ENCODE measurements around the gene IL4R. TPM values are rescaled to one million over a fixed set of nuclear protein-coding genes. Genes with fewer than 3 reads are reported as not detected.

The IL4R gene
- total and polyA plus RNA-seq, 2 experiments from 2014 or later: 6.4 to 17.6 TPM

GRCh38 chr16:27355610-27356009, 41.8 kb downstream of the IL4R start:
- 0 out of 2 replicates have a peak, but pooled peaks cover 3% of the 10 kb centered on the region for H3K36me3 ChIP-seq (ENCODE audit: insufficient read depth)
- peak; percentile 81 for DNase-seq (ENCODE audit: low spot score)
- H3K36me3 Mint-ChIP-seq (ENCODE audit: low read depth): peaks cover 65% of the 10 kb centered on the region

GRCh38 chr16:27356794-27357193, 43.0 kb downstream of the IL4R start:
- Histone ChIP-seq H3K79me2 (replicated peaks; ENCODE audit: insufficient read depth) (no peaks in the 10 kb centered on the region), H2AFZ (no peak overlapping the region), H3F3A (replicated peaks; ENCODE audit: low read depth) (no peaks in the 10 kb centered on the region), H3K9me2 (ENCODE audit: insufficient read depth) (no peaks in the 10 kb centered on the region), H3K4me1 (ENCODE audit: insufficient read depth) (no peaks in the 10 kb centered on the region), H3K36me3 (ENCODE audit: insufficient read depth) (0 out of 2 replicates have a peak, but pooled peaks cover 3% of the 10 kb centered on the region), H3K27ac (ENCODE audit: low read depth) (no peak overlapping the region), H3K27me3 (ENCODE audit: insufficient read depth) (no peaks in the 10 kb centered on the region), H4K20me1 (replicated peaks; ENCODE audit: insufficient read depth) (no peaks in the 10 kb centered on the region), H3K4me3 (no peak overlapping the region), H3K4me2 (no peak overlapping the region)
- no peak for ATAC-seq
- H3K4me3 Mint-ChIP-seq: no peak overlapping the region
- no peaks in the 10 kb centered on the region for H3K27me3 Mint-ChIP-seq (ENCODE audit: insufficient read depth, low read depth, poor library complexity)
- H3K4me1 Mint-ChIP-seq: 0 out of 3 replicates have a peak, but pooled peaks cover 3% of the 10 kb centered on the region
- peaks cover 57% of the 10 kb centered on the region for H3K36me3 Mint-ChIP-seq (ENCODE audit: low read depth)
- DNase-seq (ENCODE audit: low spot score): no peak
- no peaks in the 10 kb centered on the region; the same call in 2 of the 3 replicates for H3K9me3 Mint-ChIP-seq
- H3K27ac Mint-ChIP-seq: no peak overlapping the region
- TF ChIP-seq ZNF331 (CRISPR knock-in tag; IDR thresholded peaks at IDR 0.05; ENCODE audit: low read depth) (no peak), ZNF462 (CRISPR knock-in tag; IDR thresholded peaks at IDR 0.05) (no peak), STAT1 (IDR thresholded peaks at IDR 0.05; ENCODE audit: unreplicated experiment) (no peak), CTCF (conservative IDR thresholded peaks at IDR 0.05; ENCODE audit: low read depth in 2 of 2) (no peak), ETS1 (IDR thresholded peaks at IDR 0.05) (no peak)

More at GRCh38 chr16:27355610-27356009, 41.8 kb downstream of the IL4R start:
- Histone ChIP-seq H2AFZ (no peak overlapping the region), H3K79me2 (replicated peaks; ENCODE audit: insufficient read depth) (no peaks in the 10 kb centered on the region), H3K27ac (ENCODE audit: low read depth) (no peak overlapping the region), H4K20me1 (replicated peaks; ENCODE audit: insufficient read depth) (no peaks in the 10 kb centered on the region), H3K9me2 (ENCODE audit: insufficient read depth) (no peaks in the 10 kb centered on the region), H3K27me3 (ENCODE audit: insufficient read depth) (no peaks in the 10 kb centered on the region), H3K4me2 (no peak overlapping the region), H3K4me1 (ENCODE audit: insufficient read depth) (no peaks in the 10 kb centered on the region), H3K4me3 (no peak overlapping the region), H3F3A (replicated peaks; ENCODE audit: low read depth) (no peaks in the 10 kb centered on the region)
- ATAC-seq: peak; percentile 97
- Mint-ChIP-seq H3K4me3 (no peak overlapping the region), H3K27ac (peak overlapping the region; percentile 87), H3K4me1 (0 out of 3 replicates have a peak, but pooled peaks cover 3% of the 10 kb centered on the region), H3K9me3 (peaks cover 5% of the 10 kb centered on the region; the same call in 1 of the 3 replicates), H3K27me3 (ENCODE audit: insufficient read depth, low read depth, poor library complexity) (no peaks in the 10 kb centered on the region)
- TF ChIP-seq ZNF114 (CRISPR knock-in tag; IDR thresholded peaks at IDR 0.05) (no peak), CTCF (conservative IDR thresholded peaks at IDR 0.05; ENCODE audit: low read depth in 2 of 2) (peak; percentile 60 to 85)

Measured in GM23338 (cell line).